Neural cell (in vitro differentiated cells): ENCODE measurements around the gene LDLRAD3. TPM values are rescaled to one million over a fixed set of nuclear protein-coding genes. Genes with fewer than 3 reads are reported as not detected.

Source experiments
- H2AFZ ChIP-seq: fragments of 200-600, 300-800 bp; sonication (generic), shearing (Covaris generic); 2 replicates; pipeline ENCODE4 v1.6.0; 2014; ENCODE audit warnings: low read depth, mild to moderate bottlenecking, antibody characterized with exemption, low read length, moderate library complexity
- H3F3A ChIP-seq: fragments of 200-600 bp; shearing (Covaris generic); 2 replicates; pipeline ENCODE4 v1.6.1; 2016; ENCODE audit warnings: mild to moderate bottlenecking, moderate library complexity, mixed read lengths, antibody characterized with exemption, low read length; ENCODE audit not compliant: insufficient read depth, poor library complexity, severe bottlenecking
- H3K27ac ChIP-seq: fragments of 200-600, 300-800 bp; sonication (generic), shearing (Covaris generic); 2 replicates; pipeline ENCODE4 v1.5.1; 2014; ENCODE audit warnings: mild to moderate bottlenecking, low read length, moderate library complexity
- H3K27me3 ChIP-seq: fragments of 300-800, 200-600 bp; sonication (generic), shearing (Covaris generic); 2 replicates; pipeline ENCODE4 v1.6.0; 2014; ENCODE audit warnings: mild to moderate bottlenecking, low read depth, low read length, moderate library complexity; ENCODE audit not compliant: insufficient read depth
- H3K36me3 ChIP-seq: fragments of 300-800, 200-600 bp; sonication (generic), shearing (Covaris generic); 2 replicates; pipeline ENCODE4 v1.5.1; 2014; ENCODE audit warnings: mild to moderate bottlenecking, antibody characterized with exemption, low read length, moderate library complexity; ENCODE audit not compliant: insufficient read depth
- H3K4me2 ChIP-seq: fragments of 300-800, 200-600 bp; sonication (generic), shearing (Covaris generic); 2 replicates; pipeline ENCODE4 v1.6.0; 2014; ENCODE audit warnings: mild to moderate bottlenecking, low read length
- H3K4me3 ChIP-seq: fragments of 300-800, 200-600 bp; sonication (generic), shearing (Covaris generic); 2 replicates; pipeline ENCODE4 v1.5.1; 2014; ENCODE audit warnings: mild to moderate bottlenecking, low read length, moderate library complexity
- H3K79me2 ChIP-seq: fragments of 200-600 bp; shearing (Covaris generic); replicated peaks from 2 replicates; pipeline ENCODE4 v1.6.0; 2014; ENCODE audit warnings: mild to moderate bottlenecking, low read length, moderate library complexity; ENCODE audit not compliant: insufficient read depth
- H3K9ac ChIP-seq: fragments of 300-800, 200-600 bp; sonication (generic), shearing (Covaris generic); 2 replicates; pipeline ENCODE4 v1.6.1; 2016; ENCODE audit warnings: mild to moderate bottlenecking, low read length, mixed read lengths
- H3K9me2 ChIP-seq: fragments of 200-600 bp; shearing (Covaris generic); 2 replicates; pipeline ENCODE4 v1.6.1; 2016; ENCODE audit warnings: mild to moderate bottlenecking, low read length, mixed read lengths; ENCODE audit not compliant: insufficient read depth
- H3K9me3 ChIP-seq: fragments of 200-600, 300-800 bp; sonication (generic), shearing (Covaris generic); 2 replicates; pipeline ENCODE4 v1.6.1; 2016; ENCODE audit warnings: mild to moderate bottlenecking, mixed run types, low read length, moderate library complexity, mixed read lengths
- H4K20me1 ChIP-seq: fragments of 200-600 bp; shearing (Covaris generic); 2 replicates; pipeline ENCODE4 v1.6.1; 2016; ENCODE audit warnings: mild to moderate bottlenecking, mixed run types; ENCODE audit not compliant: insufficient read depth
- EP300 ChIP-seq: fragments of 450-650 bp; conservative IDR thresholded peaks from 2 replicates; pipeline ENCODE4 v1.6.1; 2014; ENCODE audit warnings: antibody characterized with exemption, mild to moderate bottlenecking, moderate library complexity; ENCODE audit not compliant: poor library complexity, severe bottlenecking
- EZH2 ChIP-seq: fragments of 200-600, 300-800 bp; shearing (Covaris generic), sonication (generic); IDR thresholded peaks from 2 replicates; pipeline ENCODE4 v1.6.1; 2014; ENCODE audit warnings: antibody characterized with exemption, low read length, borderline replicate concordance, mild to moderate bottlenecking; ENCODE audit not compliant: insufficient read depth, poor library complexity, severe bottlenecking
- MXI1 ChIP-seq: fragments of 450-650 bp; conservative IDR thresholded peaks from 2 replicates; pipeline ENCODE4 v1.6.1; 2014; ENCODE audit warnings: antibody characterized with exemption, mild to moderate bottlenecking; ENCODE audit not compliant: poor library complexity, severe bottlenecking
- POLR2AphosphoS5 ChIP-seq: IDR thresholded peaks from 2 replicates; pipeline ENCODE4 v1.6.1; 2012
- RAD21 ChIP-seq: fragments of 450-650 bp; conservative IDR thresholded peaks from 2 replicates; pipeline ENCODE4 v1.6.1; 2014; ENCODE audit warnings: antibody characterized with exemption, mild to moderate bottlenecking, moderate library complexity
- REST ChIP-seq: IDR thresholded peaks from 2 replicates; pipeline ENCODE4 v1.6.1; 2012; ENCODE audit warnings: borderline replicate concordance
- TAF1 ChIP-seq: IDR thresholded peaks from 2 replicates; pipeline ENCODE4 v1.6.1; 2012; ENCODE audit warnings: low read depth
- polyA plus RNA-seq: library from polyadenylated mRNA; depleted of rRNA; stranded (reverse); fragments of >200 nt; gene quantifications from 2 replicates; pipeline ENCODE4 v1.2.3, GENCODE V29; 2014
- TF ChIP-seq, protein P1 (sequence below): fragments of 450-650 bp; IDR thresholded peaks from 2 replicates; pipeline ENCODE4 v1.5.1; 2014; ENCODE audit warnings: antibody characterized with exemption, mild to moderate bottlenecking, moderate library complexity; ENCODE audit not compliant: poor library complexity, severe bottlenecking

Gene LDLRAD3
- polyA plus RNA-seq, 1 donor from 2014 or later, result 3.5 TPM

DNA sequence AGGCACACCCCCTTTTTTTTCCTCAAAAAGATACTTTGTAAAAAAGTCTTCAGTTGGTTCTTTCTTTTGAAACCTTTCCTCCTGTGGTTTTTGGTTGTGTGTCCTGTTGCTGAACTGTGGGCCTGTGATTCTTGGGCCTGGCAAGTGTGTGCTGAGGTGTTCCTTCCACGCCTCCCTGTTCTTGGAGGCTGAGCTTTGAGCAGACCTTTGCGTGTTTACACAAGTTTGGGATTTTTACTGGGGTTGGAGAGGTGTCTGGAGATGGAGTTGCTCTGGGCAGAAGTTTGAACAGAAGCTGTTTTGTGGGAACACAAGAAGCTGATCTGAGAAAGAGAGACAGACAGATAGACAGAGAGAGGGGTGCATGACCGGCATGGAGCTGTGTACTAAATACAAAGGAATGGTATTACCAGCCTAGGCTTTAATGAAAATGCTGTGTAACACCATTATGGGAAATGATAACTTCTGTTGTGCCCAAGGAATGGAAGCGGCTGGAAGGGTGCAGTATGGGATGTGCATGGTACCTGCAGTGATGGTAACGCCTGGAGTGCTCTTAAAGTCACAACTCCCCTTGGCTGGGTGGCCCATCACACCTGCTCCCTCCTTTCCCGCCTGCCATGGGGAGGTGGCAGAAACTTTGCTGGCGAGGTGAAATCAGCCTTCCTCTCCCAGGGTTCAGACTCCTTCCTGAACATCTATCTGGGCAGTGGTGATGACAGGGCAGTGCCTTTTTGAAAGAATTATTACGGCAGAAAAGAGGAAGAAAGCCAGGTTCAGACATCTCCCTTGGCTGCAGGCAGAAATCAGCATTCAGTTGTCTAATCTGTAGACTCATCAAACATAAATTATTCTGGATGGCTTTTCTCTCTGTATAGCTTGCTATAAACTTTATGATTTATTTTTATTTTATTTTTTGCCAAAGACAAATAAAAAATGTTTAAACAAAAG, 70.4 kb downstream of the LDLRAD3 start:
- Histone ChIP-seq H3K9me3 (no peaks in the 10 kb centered on the region), H3K27ac (no peak overlapping the region), H3K9me2 (no peaks in the 10 kb centered on the region), H4K20me1 (no peaks in the 10 kb centered on the region), H3K4me3 (no peak overlapping the region), H3K4me2 (no peak overlapping the region), H3K9ac (no peak overlapping the region), H3K27me3 (no peaks in the 10 kb centered on the region), H2AFZ (no peak overlapping the region), H3K79me2 (no peaks in the 10 kb centered on the region), H3K36me3 (no peaks in the 10 kb centered on the region), H3F3A (no peaks in the 10 kb centered on the region)
- no peak for TF ChIP-seq TAF1

DNA sequence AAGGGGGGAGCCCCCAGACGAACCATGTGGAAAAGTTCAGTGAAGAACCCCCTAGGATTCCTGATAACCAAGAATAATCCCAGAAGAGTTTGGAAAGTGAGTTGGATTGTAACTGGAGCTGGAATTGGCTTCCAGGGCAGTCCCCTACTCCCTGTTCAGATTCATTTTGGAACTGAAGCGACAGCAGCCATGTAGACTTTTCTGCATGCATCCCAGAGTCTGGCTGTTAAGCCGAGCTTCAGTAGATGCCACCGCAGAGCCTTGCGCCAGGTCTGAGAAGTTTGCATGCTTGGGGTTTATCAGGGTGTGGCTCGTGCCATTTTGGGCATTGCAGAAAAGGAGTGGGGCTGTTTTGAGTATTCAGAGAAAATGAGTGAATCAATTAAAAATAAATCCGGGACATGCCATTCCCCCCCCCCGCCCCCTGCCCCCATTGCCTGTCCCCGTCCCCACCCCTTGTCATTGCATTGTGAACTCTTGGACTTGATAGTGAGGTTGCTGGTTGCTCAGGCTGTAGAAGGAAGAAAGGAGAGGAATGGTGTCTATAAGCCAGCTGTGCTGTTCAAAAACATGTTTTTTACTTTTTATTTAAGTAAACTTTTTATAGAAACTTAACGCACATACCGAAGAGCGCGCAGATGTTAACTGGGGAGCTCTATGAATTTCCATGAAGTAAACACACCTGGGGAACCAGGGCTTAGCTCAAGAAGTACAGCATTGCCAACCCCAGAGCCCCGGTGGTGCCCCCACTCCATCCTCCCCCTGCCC, 71.2 kb downstream of the LDLRAD3 start:
- Histone ChIP-seq H2AFZ (no peak overlapping the region), H3K9me3 (no peaks in the 10 kb centered on the region), H3K9ac (no peak overlapping the region), H4K20me1 (no peaks in the 10 kb centered on the region), H3K36me3 (no peaks in the 10 kb centered on the region), H3K79me2 (no peaks in the 10 kb centered on the region), H3F3A (no peaks in the 10 kb centered on the region), H3K4me3 (no peak overlapping the region), H3K9me2 (no peaks in the 10 kb centered on the region), H3K27me3 (no peaks in the 10 kb centered on the region), H3K27ac (no peak overlapping the region), H3K4me2 (no peak overlapping the region)
- TF ChIP-seq RAD21 (no peak), MXI1 (no peak), TAF1 (no peak), POLR2AphosphoS5 (no peak), EZH2 (no peak)
- TF ChIP-seq, protein P1, sequence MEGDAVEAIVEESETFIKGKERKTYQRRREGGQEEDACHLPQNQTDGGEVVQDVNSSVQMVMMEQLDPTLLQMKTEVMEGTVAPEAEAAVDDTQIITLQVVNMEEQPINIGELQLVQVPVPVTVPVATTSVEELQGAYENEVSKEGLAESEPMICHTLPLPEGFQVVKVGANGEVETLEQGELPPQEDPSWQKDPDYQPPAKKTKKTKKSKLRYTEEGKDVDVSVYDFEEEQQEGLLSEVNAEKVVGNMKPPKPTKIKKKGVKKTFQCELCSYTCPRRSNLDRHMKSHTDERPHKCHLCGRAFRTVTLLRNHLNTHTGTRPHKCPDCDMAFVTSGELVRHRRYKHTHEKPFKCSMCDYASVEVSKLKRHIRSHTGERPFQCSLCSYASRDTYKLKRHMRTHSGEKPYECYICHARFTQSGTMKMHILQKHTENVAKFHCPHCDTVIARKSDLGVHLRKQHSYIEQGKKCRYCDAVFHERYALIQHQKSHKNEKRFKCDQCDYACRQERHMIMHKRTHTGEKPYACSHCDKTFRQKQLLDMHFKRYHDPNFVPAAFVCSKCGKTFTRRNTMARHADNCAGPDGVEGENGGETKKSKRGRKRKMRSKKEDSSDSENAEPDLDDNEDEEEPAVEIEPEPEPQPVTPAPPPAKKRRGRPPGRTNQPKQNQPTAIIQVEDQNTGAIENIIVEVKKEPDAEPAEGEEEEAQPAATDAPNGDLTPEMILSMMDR, result no peak

GRCh38 chr11:36015799-36016198, 71.9 kb downstream of the LDLRAD3 start:
- Histone ChIP-seq H3K9me3 (no peaks in the 10 kb centered on the region), H4K20me1 (no peaks in the 10 kb centered on the region), H3F3A (no peaks in the 10 kb centered on the region), H2AFZ (no peak overlapping the region), H3K79me2 (no peaks in the 10 kb centered on the region), H3K4me3 (no peak overlapping the region), H3K27me3 (no peaks in the 10 kb centered on the region), H3K36me3 (no peaks in the 10 kb centered on the region), H3K9me2 (no peaks in the 10 kb centered on the region), H3K4me2 (no peak overlapping the region), H3K27ac (no peak overlapping the region), H3K9ac (no peak overlapping the region)
- TF ChIP-seq, protein P1, result no peak
- TF ChIP-seq EZH2, result no peak
- no peak for TF ChIP-seq REST
- no peak for TF ChIP-seq EP300
- no peak for TF ChIP-seq POLR2AphosphoS5
- no peak for TF ChIP-seq TAF1
